ENCODE measurements around the gene AP1G2. TPM values are rescaled to one million over a fixed set of nuclear protein-coding genes. Genes with fewer than 3 reads are reported as not detected.

The AP1G2 gene
- polyA plus RNA-seq, 2 of the 4 experiments (the other 2 are of a cell fraction), result 80.6 to 83.7 TPM

DNA sequence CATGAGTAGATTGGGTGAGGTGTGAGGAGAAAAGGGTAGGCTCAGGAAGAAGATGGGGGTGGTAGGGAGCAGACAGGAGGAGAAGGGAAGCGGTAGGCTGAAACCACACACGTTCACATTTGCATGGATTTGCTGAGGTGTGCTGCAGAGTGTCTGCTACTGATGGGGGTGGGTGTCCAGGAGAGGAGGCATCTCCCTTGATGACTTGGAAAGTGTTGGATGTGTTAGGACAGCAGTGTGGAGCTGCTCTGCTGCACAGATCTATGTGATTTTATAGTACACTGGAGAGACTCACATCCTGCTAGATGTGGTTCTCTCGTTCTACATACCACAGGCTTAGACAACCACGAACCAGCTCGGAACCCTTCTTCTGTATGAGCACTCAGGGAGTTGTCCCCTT is 25.3 kb downstream of the AP1G2 start:
- no peak overlapping the region for H3K4me3 ChIP-seq
- TF ChIP-seq SREBF2 (IDR thresholded peaks at IDR 0.05), result no peak
- no peak for TF ChIP-seq POLR2AphosphoS2 (conservative IDR thresholded peaks at IDR 0.05; ENCODE audit: low read length)
- TF ChIP-seq JUN (IDR thresholded peaks at IDR 0.05), result no peak
- no peak for TF ChIP-seq ZFP36 (IDR thresholded peaks at IDR 0.05; ENCODE audit: borderline replicate concordance, partially characterized antibody)
- TF ChIP-seq MYC (IDR thresholded peaks at IDR 0.05; ENCODE audit: borderline replicate concordance, low read length), result no peak
- TF ChIP-seq HEYL (CRISPR knock-in tag; IDR thresholded peaks at IDR 0.05), result no peak
- TF ChIP-seq USF2 (IDR thresholded peaks at IDR 0.05), result no peak
- CTCF ChIA-PET, result interaction anchor here (1.0 to 7.5 kb wide), 10 partner anchors 8 to 67 kb away, joined by 3 to 74 read pairs (median 4); no protein-coding TSS in a partner anchor
- POLR2A ChIA-PET, result interaction anchor here (1.9 kb wide), 1 partner anchor 13 kb away, joined by 5 read pairs; the partner anchor contains the start of gene THTPA
- no peak overlapping the region for H3K4me2 ChIP-seq
- DNase-seq (ENCODE audit: low read depth in 1 of 2, low spot score in 1 of 2), result no peak
- ATAC-seq, result no peak
- no peak for FAIRE-seq
- H3K27ac ChIP-seq, result no peak overlapping the region
- no peaks in the 10 kb centered on the region for H3K9me3 ChIP-seq
- no peaks in the 10 kb centered on the region for H3K4me1 ChIP-seq
- WGBS (ENCODE audit: missing lambda C conversion rate), result 72% methylated on average over 5 of the region's 5 CpGs

DNA sequence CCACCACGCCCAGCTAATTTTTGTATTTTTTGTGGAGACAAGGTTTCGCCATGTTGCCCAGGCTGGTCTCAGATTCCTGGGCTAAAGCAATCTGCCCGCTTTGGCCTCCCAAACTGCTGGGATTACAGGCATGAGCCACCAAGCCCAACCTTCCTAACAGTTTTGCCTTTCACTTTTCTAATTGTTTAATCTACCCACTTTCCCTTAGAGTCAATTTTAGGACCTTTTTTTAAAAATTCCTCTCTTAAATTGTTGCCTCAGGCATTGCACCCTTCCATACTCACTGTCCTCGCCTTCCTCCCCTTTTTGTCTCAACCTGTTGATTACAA is 27.5 kb downstream of the AP1G2 start:
- 70% methylated on average over 4 of the region's 4 CpGs for WGBS (ENCODE audit: missing lambda C conversion rate)
- ATAC-seq, result no peak
- CTCF ChIA-PET, result interaction anchor here (0.8 to 7.5 kb wide), 14 partner anchors 9 to 121 kb away, joined by 3 to 74 read pairs (median 6); no protein-coding TSS in a partner anchor

GRCh38 chr14:23539248-23540140 is 28.1 kb downstream of the AP1G2 start:
- Histone ChIP-seq H3K4me1 (no peaks in the 10 kb centered on the region), H3K27ac (no peak overlapping the region), H3K4me2 (no peak overlapping the region), H3K9me3 (no peaks in the 10 kb centered on the region), H3K4me3 (no peak overlapping the region)
- POLR2A ChIA-PET, result interaction anchor here (1.1 kb wide), 1 partner anchor 16 kb away, joined by 3 read pairs; no protein-coding TSS in a partner anchor
- CTCF ChIA-PET, result interaction anchor here (0.6 to 7.5 kb wide), 21 partner anchors 10 to 212 kb away, joined by 3 to 74 read pairs (median 5); partner anchors contain the start of gene ZFHX2
- TF ChIP-seq EHF (CRISPR knock-in tag; IDR thresholded peaks at IDR 0.05), result no peak
- peak; percentile 59 for TF ChIP-seq CTCF (IDR thresholded peaks at IDR 0.05)
- no peak for TF ChIP-seq NR3C1 (IDR thresholded peaks at IDR 0.05)
- TF ChIP-seq HOXB13 (CRISPR knock-in tag; IDR thresholded peaks at IDR 0.05; ENCODE audit: low read depth), result no peak
- TF ChIP-seq CEBPB (IDR thresholded peaks at IDR 0.05), result no peak
- no peak for TF ChIP-seq NPAS2 (CRISPR knock-in tag; IDR thresholded peaks at IDR 0.05; ENCODE audit: borderline replicate concordance)
- TF ChIP-seq E2F6 (IDR thresholded peaks at IDR 0.05; ENCODE audit: borderline replicate concordance, low read depth), result no peak
- no peak for TF ChIP-seq RCOR1 (IDR thresholded peaks at IDR 0.05; ENCODE audit: low read depth, low read length)
- TF ChIP-seq CHD4 (IDR thresholded peaks at IDR 0.05; ENCODE audit: borderline replicate concordance), result no peak
- no peak for TF ChIP-seq CBX8 (IDR thresholded peaks at IDR 0.05)
- TF ChIP-seq RAD21 (conservative IDR thresholded peaks at IDR 0.05 in 1 of 2, IDR thresholded peaks at IDR 0.05 in 1 of 2), result peak; percentile 37 to 51; a peak in 2 of 5 replicates
- TF ChIP-seq SMC3 (IDR thresholded peaks at IDR 0.05), result peak; percentile 29; the same call in 1 of the 3 replicates
- no peak for TF ChIP-seq HEYL (CRISPR knock-in tag; IDR thresholded peaks at IDR 0.05)
- DNase-seq (ENCODE audit: low read depth in 1 of 2, low spot score in 1 of 2) (peak; percentile 45 to 61), FAIRE-seq (no peak), ATAC-seq (peak; percentile 79 to 91; a peak in 5 of 6 replicates)
- 48% methylated on average over 10 of the region's 10 CpGs for WGBS (ENCODE audit: missing lambda C conversion rate)

More for the DNA sequence above, 27.5 kb downstream of the AP1G2 start:
- FAIRE-seq (no peak), DNase-seq (ENCODE audit: low read depth in 1 of 2, low spot score in 1 of 2) (no peak)
- H3K27ac ChIP-seq, result no peak overlapping the region
- H3K4me2 ChIP-seq, result no peak overlapping the region
- no peaks in the 10 kb centered on the region for H3K4me1 ChIP-seq
- no peaks in the 10 kb centered on the region for H3K9me3 ChIP-seq
- TF ChIP-seq FOSB (CRISPR knock-in tag; IDR thresholded peaks at IDR 0.05), result no peak
- TF ChIP-seq HOXB13 (CRISPR knock-in tag; IDR thresholded peaks at IDR 0.05; ENCODE audit: low read depth), result no peak
- TF ChIP-seq MAX (IDR thresholded peaks at IDR 0.05), result no peak
- no peak for TF ChIP-seq NFE2L2 (conservative IDR thresholded peaks at IDR 0.05; ENCODE audit: low read length)
- TF ChIP-seq HOXB5 (CRISPR knock-in tag; IDR thresholded peaks at IDR 0.05), result no peak
- TF ChIP-seq JUN (IDR thresholded peaks at IDR 0.05), result no peak
- no peak for TF ChIP-seq TP53 (CRISPR knock-in tag; IDR thresholded peaks at IDR 0.05)
- TF ChIP-seq EHF (CRISPR knock-in tag; IDR thresholded peaks at IDR 0.05), result no peak
- no peak overlapping the region for H3K4me3 ChIP-seq
- POLR2A ChIA-PET, result interaction anchor here (0.8 to 1.1 kb wide), 2 partner anchors 15 to 61 kb away, joined by 3 to 5 read pairs; no protein-coding TSS in a partner anchor

Data from A549 (cell line).